PC-3 (cell line): ENCODE measurements around the gene NKTR. TPM values are rescaled to one million over a fixed set of nuclear protein-coding genes. Genes with fewer than 3 reads are reported as not detected.

Experiments used
- ATAC-seq: fragments of 200-7000 bp; cut with Tn5 transposase; 2 replicates; pipeline ENCODE4 v1.9.1; 2020; ENCODE audit warnings: mild to moderate bottlenecking, moderate library complexity
- BruUV-seq: library from RNA; stranded (reverse); fragments of 400-500 nt; replicated peaks from 2 replicates; lab custom pipeline; 2021; lab: Mats Ljungman, UMichigan
- CTCF ChIA-PET: fragments of 300-600 bp; sonication (Branson Sonifier 250); formaldehyde crosslinking; loops from one replicate; lab custom pipeline; 2022; ENCODE audit warnings: antibody characterized with exemption; lab: Charles Lee
- POLR2A ChIA-PET: fragments of 300-600 bp; sonication (Branson Sonifier 250); formaldehyde crosslinking; loops from one replicate; lab custom pipeline; 2022; ENCODE audit warnings: antibody characterized with exemption; ENCODE audit not compliant: unreplicated experiment; lab: Charles Lee
- DNase-seq: peaks from one replicate; pipeline ENCODE4 v3.0.0-alpha.2; 2015
- H2AFZ ChIP-seq: fragments of 300-600 bp; sonication (generic); 2 replicates; pipeline ENCODE4 v1.6.0; 2016; ENCODE audit warnings: antibody characterized with exemption, low read length
- H3F3A ChIP-seq: fragments of 300-600 bp; sonication (generic); one replicate; pipeline ENCODE4 v1.6.0; 2017; ENCODE audit warnings: antibody characterized with exemption, low read length, control low read depth, mild to moderate bottlenecking; ENCODE audit not compliant: unreplicated experiment
- H3K27ac ChIP-seq: fragments of 300-600 bp; sonication (generic); 2 replicates; pipeline ENCODE4 v1.5.1; 2016; ENCODE audit warnings: mild to moderate bottlenecking, low read length
- H3K27me3 ChIP-seq: fragments of 300-600 bp; sonication (generic); 2 replicates; pipeline ENCODE4 v1.6.1; 2016; ENCODE audit warnings: low read length, mixed read lengths
- H3K36me3 ChIP-seq: fragments of 300-600 bp; sonication (generic); 2 replicates; pipeline ENCODE4 v1.6.1; 2016; ENCODE audit warnings: low read depth, mixed run types, low read length, mixed read lengths
- H3K4me1 ChIP-seq: fragments of 300-600 bp; sonication (generic); 2 replicates; pipeline ENCODE4 v1.5.1; 2016; ENCODE audit warnings: low read length; ENCODE audit not compliant: insufficient read depth
- H3K4me2 ChIP-seq: fragments of 300-600 bp; sonication (generic); 2 replicates; pipeline ENCODE4 v1.6.0; 2016; ENCODE audit warnings: low read length
- H3K4me3 ChIP-seq: fragments of 300-600 bp; sonication (generic); 2 replicates; pipeline ENCODE4 v1.5.1; 2016; ENCODE audit warnings: mild to moderate bottlenecking, low read length, mixed read lengths
- H3K79me2 ChIP-seq: fragments of 300-600 bp; sonication (generic); 2 replicates; pipeline ENCODE4 v1.6.1; 2017; ENCODE audit warnings: low read length, mixed read lengths
- H3K9ac ChIP-seq: fragments of 300-600 bp; sonication (generic); 2 replicates; pipeline ENCODE4 v1.6.0; 2016; ENCODE audit warnings: mild to moderate bottlenecking, low read length
- H3K9me2 ChIP-seq: fragments of 300-600 bp; sonication (generic); replicated peaks from 2 replicates; pipeline ENCODE4 v1.6.1; 2016; ENCODE audit warnings: mixed run types, low read length, mixed read lengths
- H3K9me3 ChIP-seq: fragments of 300-600 bp; sonication (generic); 2 replicates; pipeline ENCODE4 v1.6.1; 2016; ENCODE audit warnings: low read length, mixed read lengths
- H4K20me1 ChIP-seq: fragments of 300-600 bp; sonication (generic); 2 replicates; pipeline ENCODE4 v1.6.1; 2016; ENCODE audit warnings: low read length, mixed read lengths
- CTCF ChIP-seq: fragments of 300-600 bp; sonication (generic); conservative IDR thresholded peaks from 2 replicates; pipeline ENCODE4 v1.5.1; 2017; ENCODE audit warnings: antibody characterized with exemption, low read depth, mild to moderate bottlenecking, low read length
- EZH2 ChIP-seq: fragments of 300-600 bp; sonication (generic); IDR thresholded peaks from one replicate; pipeline ENCODE4 v1.6.1; 2017; ENCODE audit warnings: antibody characterized with exemption, mild to moderate bottlenecking, low read length; ENCODE audit not compliant: unreplicated experiment
- EZH2phosphoT487 ChIP-seq: fragments of 300-600 bp; sonication (generic); IDR thresholded peaks from 2 replicates; pipeline ENCODE4 v1.6.1; 2018; ENCODE audit warnings: mild to moderate bottlenecking, antibody characterized with exemption, low read length, borderline replicate concordance
- intact Hi-C: fragments of 100-400 bp; cut with micrococcal nuclease; formaldehyde crosslinking; loops from 2 replicates; pipeline ENCODE4 v1.9.0; 2023
- total RNA-seq: library from RNA; depleted of rRNA; stranded (reverse); fragments of >200 nt; gene quantifications from 2 replicates; pipeline ENCODE4 v1.2.3, GENCODE V29; 2014

NKTR gene
- total RNA-seq, 1 experiment from 2014 or later, result 37.6 TPM

GRCh38 chr3:42688016-42688415, 87.5 kb downstream of the NKTR start:
- CTCF ChIA-PET, result no interaction called here

GRCh38 chr3:42688487-42689420, 88.3 kb downstream of the NKTR start:
- Histone ChIP-seq H3K9me2 (no peaks in the 10 kb centered on the region), H3K4me2 (no peak overlapping the region), H3K27ac (no peak overlapping the region), H3K4me3 (no peak overlapping the region), H3K36me3 (no peaks in the 10 kb centered on the region), H3K4me1 (peaks cover 8% of the 10 kb centered on the region), H3K27me3 (no peaks in the 10 kb centered on the region), H4K20me1 (no peaks in the 10 kb centered on the region), H3K9ac (no peak overlapping the region), H3K9me3 (no peaks in the 10 kb centered on the region), H2AFZ (no peak overlapping the region), H3K79me2 (no peaks in the 10 kb centered on the region), H3F3A (no peaks in the 10 kb centered on the region)
- CTCF ChIA-PET, result no interaction called here
- intact Hi-C loops, result no loop called here
- POLR2A ChIA-PET, result no interaction called here
- ATAC-seq (no peak), DNase-seq (no peak)
- BruUV-seq, result no TSS peak
- TF ChIP-seq EZH2phosphoT487 (no peak), EZH2 (no peak), CTCF (no peak)

More at GRCh38 chr3:42688016-42688415, 87.5 kb downstream of the NKTR start:
- Histone ChIP-seq H3K79me2 (no peaks in the 10 kb centered on the region), H3K27me3 (no peaks in the 10 kb centered on the region), H3K4me1 (peaks cover 15% of the 10 kb centered on the region), H3K9ac (no peak overlapping the region), H3K9me2 (no peaks in the 10 kb centered on the region), H3K27ac (no peak overlapping the region), H3K4me2 (no peak overlapping the region), H2AFZ (no peak overlapping the region), H3K4me3 (no peak overlapping the region), H4K20me1 (no peaks in the 10 kb centered on the region), H3K9me3 (no peaks in the 10 kb centered on the region), H3K36me3 (no peaks in the 10 kb centered on the region), H3F3A (no peaks in the 10 kb centered on the region)
- DNase-seq (no peak), ATAC-seq (no peak)
- TF ChIP-seq EZH2phosphoT487 (no peak), EZH2 (no peak), CTCF (no peak)
- BruUV-seq, result no TSS peak
- intact Hi-C loops, result no loop called here
- POLR2A ChIA-PET, result no interaction called here

GRCh38 chr3:42689421-42690014, 89.0 kb downstream of the NKTR start:
- CTCF ChIA-PET, result no interaction called here
- Histone ChIP-seq H3K27me3 (no peaks in the 10 kb centered on the region), H3K9me3 (no peaks in the 10 kb centered on the region), H3F3A (no peaks in the 10 kb centered on the region), H3K27ac (no peak overlapping the region), H2AFZ (no peak overlapping the region), H3K36me3 (no peaks in the 10 kb centered on the region), H4K20me1 (no peaks in the 10 kb centered on the region), H3K79me2 (no peaks in the 10 kb centered on the region), H3K4me3 (no peak overlapping the region), H3K4me1 (peaks cover 4% of the 10 kb centered on the region), H3K9ac (no peak overlapping the region), H3K4me2 (no peak overlapping the region), H3K9me2 (no peaks in the 10 kb centered on the region)
- intact Hi-C loops, result no loop called here
- ATAC-seq (no peak), DNase-seq (no peak)
- TF ChIP-seq CTCF (no peak), EZH2phosphoT487 (no peak), EZH2 (no peak)
- POLR2A ChIA-PET, result no interaction called here
- BruUV-seq, result no TSS peak
